Fibroblast of skin of left quadriceps (primary cell): Measurements from ENCODE around the gene NTRK3.

Experiments used
- DNase-seq, 2 experiments: peaks; one replicate each; pipeline ENCODE4 v3.0.0-alpha.2; 2013; ENCODE audit warnings: low read depth in 2 of 2

The NTRK3 gene

DNA sequence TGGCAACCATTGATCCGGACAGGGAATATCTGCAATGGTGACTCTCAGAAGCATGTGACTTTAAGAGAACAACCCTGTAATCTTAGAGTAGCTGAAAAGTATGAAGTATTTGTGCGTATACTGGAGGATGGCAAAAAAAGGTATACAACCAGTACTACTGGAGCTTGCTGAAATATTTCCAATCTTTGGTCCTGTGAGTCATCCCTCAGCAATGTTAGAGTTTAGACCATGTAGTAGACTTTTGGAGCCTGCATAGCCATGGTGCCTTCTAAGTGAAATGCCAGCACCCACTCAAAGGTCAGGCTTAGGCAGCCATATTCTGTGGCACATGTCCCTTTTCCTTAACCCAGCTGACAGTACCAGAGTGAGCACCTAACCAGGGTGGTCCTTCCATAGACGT, 429.4 kb downstream of the NTRK3 start:
- peak in 1 of 2 experiments; percentile 4 for DNase-seq

DNA sequence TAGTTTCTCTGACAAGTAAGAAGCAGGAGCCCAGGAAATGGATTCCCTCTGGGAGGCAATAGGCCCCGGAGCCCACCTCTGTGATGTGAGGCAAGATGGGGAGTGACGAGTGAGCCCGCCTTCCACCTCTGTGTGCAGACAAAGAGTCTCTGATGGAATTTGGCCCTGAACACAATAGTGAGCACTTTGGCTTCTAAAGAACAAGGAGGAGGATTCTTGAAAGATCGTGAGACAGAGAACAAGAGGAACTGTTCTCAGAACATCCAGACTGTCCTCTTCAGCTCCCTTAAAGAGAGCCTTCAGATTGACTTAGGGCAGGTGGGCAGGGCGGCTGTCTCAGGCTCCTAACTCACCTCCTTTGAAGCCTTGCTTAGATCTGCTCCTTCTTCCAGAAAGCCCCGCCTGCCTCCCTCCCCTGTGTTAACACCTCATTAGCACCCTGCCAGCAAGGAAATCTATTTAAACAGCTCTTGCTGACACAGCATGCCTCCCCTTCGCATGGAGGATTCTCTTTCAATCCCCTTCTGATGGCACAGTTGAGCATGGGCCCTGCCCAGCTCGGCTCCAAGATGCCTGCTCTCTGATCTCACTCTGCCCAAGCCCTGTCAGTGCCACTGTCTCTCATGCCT, 430.3 kb downstream of the NTRK3 start:
- no peak for DNase-seq

DNA sequence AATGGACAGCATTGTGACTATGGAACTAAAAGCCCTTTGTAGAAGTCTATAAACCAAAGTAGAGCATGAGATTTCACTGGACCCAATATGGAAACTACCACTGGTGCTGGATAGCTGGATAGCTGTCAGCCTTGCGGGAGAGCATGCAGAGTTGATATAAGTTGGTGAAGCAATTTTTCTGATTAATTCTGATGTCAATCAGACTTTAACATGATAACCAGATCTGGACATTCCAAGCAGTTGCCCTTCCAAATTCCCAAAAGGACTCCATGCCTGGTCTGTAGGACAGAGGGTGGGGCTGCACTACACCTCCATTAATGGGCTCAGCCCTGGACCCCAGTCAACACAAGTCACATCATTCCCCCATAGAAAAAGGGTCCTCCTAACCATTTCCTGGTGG, 437.8 kb downstream of the NTRK3 start:
- no peak for DNase-seq

DNA sequence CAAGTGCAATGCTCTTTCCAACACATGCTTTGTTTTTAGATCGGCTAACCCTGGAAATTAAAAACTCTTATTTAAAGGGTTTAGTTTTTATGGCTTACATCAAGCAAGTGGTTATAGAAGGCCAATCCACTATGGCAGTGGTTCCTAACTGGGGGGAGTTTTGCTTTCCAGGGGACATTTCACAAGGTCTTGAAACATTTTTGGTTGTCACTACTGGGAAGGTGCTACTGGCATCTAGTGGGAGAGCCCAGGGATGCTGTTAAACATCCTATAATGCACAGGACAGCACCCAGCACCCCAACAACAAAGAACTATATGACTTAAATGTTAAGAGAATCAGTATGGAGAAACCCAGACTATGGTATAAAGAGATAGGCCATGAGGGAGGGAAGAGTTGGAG, 439.0 kb downstream of the NTRK3 start:
- DNase-seq: no peak

DNA sequence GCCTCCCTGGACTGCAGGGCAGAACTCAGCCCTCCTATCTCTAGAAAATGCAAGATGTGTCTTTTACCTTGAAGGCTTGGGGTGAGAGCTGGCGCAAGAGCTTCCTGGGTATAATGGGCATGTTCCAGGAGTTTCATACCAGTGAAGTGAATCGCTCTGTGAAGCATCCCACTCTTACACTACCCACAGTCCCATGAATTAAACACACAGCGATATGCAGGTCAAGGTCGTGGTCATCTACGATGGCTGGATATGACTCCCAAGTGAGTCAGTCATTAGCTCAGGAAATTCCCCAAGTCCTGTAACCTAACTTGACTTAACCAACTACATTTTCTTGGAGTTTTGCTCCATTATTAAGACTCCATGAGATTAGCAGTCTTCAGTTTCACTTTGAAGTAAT, 439.7 kb downstream of the NTRK3 start:
- peak; percentile 46 to 48 for DNase-seq

DNA sequence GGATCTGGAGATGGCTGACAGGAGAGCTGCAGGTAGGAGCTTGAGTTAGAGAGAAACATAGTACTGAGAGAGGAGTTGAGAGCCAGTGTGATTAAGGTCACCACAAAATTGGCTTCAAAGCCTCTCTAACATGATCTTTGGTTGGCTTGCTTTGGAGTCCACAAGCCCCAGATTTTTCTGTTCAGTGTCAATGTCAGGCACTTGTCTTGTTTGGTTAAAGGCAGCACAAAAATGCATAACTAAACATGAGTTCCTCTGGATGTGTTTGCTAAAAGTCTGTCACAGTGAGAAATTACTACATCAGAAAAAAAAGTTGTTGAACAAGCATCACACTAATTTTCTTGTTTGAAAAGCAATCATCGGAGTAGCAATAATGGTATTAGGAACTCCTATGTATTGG, 440.5 kb downstream of the NTRK3 start:
- DNase-seq: no peak
